ENCODE data around the gene PSEN1.
A peak's percentile ranks its signal among the peaks of the same experiment; 100 is the strongest.

The PSEN1 gene

GRCh38 chr14:73244541-73245290, 108.4 kb downstream of the PSEN1 start:
- no peak overlapping the region for H3K4me3 ChIP-seq (IDR thresholded peaks at IDR 0.05; ENCODE audit: insufficient read depth, low read depth, low read length)
- no peaks in the 10 kb centered on the region for H3K27me3 ChIP-seq (ENCODE audit: insufficient read depth, low read depth)
- no peak overlapping the region for H3K27ac ChIP-seq
- no peak for TF ChIP-seq CTCF (conservative IDR thresholded peaks at IDR 0.05; ENCODE audit: low read depth, low read length)
- H3K4me1 ChIP-seq (ENCODE audit: low read depth, poor library complexity, severe bottlenecking) = no peaks in the 10 kb centered on the region
- no peak overlapping the region; the same call in 1 of the 2 replicates for H3K4me2 ChIP-seq
- no peaks in the 10 kb centered on the region for H4K20me1 ChIP-seq (ENCODE audit: insufficient read depth)
- no peaks in the 10 kb centered on the region for H3K36me3 ChIP-seq (ENCODE audit: insufficient read depth)
- no peak overlapping the region for H3K9ac ChIP-seq
- no peak overlapping the region for H2AFZ ChIP-seq (ENCODE audit: low read depth)
- H3K79me2 ChIP-seq (ENCODE audit: insufficient read depth, low read depth) = no peaks in the 10 kb centered on the region

DNA sequence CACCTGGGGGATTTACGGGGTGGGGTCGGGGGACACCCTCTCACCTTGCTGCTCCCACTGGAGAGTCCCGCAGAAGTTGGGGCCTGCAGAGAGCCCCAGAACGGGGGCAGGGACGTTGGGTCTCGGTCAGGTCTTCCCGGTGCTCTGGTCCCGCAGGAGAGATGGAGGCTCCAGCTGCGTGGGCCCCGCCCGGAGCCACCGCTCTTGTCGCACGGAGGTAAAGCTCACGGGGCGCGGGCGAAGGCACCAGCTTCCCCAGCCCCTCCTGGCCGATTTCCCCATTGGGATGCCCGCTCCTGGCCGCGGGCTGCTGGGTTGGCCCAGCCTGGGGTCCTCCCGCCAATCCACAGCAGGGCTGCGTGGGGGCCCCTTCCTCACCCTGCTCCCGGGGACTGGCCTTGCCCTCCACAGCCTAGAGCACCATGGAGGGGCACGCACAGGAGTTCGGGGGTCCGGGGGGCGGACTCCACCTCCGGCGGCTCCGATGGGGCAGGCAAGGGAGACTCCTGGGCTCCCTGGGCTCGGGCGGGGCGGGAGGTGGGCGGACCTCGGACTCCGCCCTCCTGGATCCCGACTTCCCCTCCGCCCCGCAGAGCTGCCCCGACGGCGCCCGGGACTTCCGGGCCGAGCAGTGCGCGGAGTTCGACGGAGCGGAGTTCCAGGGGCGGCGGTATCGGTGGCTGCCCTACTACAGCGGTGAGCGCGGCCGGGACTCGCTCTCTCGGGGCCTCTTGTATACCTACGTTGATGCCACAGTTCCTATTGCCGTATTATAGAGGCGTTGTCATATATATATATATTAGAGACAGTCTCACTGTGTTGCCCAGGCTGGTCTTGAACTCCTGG, 109.4 kb downstream of the PSEN1 start:
- no peak overlapping the region for H3K4me3 ChIP-seq (IDR thresholded peaks at IDR 0.05; ENCODE audit: insufficient read depth, low read depth, low read length)
- H3K27ac ChIP-seq = no peak overlapping the region

DNA sequence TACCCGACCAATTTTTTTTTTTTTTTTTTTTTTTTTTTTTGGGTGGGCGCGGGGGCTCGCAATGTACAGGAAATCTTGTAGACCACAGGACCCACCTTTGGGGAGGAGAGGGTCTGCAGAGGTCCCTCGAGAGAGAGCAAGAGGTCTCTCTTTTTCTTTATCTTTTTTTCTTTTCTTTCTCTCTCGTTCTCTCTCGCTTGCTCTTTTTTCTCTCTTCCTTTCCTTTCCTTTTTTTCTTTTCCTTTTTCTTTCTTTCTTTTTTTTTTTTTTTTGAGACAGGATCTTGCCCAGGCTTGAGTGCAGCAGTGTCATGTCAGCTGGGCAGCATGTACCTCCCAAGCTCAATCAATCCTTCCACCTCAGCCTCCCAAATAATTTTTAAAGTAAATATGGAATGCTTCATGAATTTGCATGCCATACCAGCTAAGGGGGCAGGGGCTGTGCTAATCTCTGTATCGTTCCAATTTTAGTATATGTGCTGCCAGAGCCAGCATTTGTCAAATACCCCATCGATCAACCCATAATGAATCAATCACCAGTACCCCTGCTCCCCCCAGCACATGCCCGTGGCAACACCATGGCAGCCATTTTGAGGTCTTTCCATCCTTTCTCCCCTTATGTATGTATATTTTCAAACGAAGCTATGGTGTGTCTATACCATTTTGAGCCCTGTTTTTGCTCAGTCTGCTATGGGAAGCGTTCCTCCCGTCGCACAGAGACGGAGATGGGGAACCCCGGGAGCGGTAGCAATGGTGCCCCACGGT, 110.3 kb downstream of the PSEN1 start:
- Histone ChIP-seq H3K27ac (no peak overlapping the region), H3K36me3 (ENCODE audit: insufficient read depth) (no peaks in the 10 kb centered on the region), H3K27me3 (ENCODE audit: insufficient read depth, low read depth) (no peaks in the 10 kb centered on the region), H2AFZ (ENCODE audit: low read depth) (peak overlapping the region; percentile 72), H3K79me2 (ENCODE audit: insufficient read depth, low read depth) (no peaks in the 10 kb centered on the region), H3K9ac (peak overlapping the region; percentile 37; the same call in 1 of the 2 replicates), H3K4me3 (IDR thresholded peaks at IDR 0.05; ENCODE audit: insufficient read depth, low read depth, low read length) (no peak overlapping the region), H3K4me1 (ENCODE audit: low read depth, poor library complexity, severe bottlenecking) (no peaks in the 10 kb centered on the region), H3K4me2 (peak overlapping the region; percentile 48), H4K20me1 (ENCODE audit: insufficient read depth) (no peaks in the 10 kb centered on the region)
- no peak for TF ChIP-seq CTCF (conservative IDR thresholded peaks at IDR 0.05; ENCODE audit: low read depth, low read length)

More for the DNA sequence above, 109.4 kb downstream of the PSEN1 start:
- Histone ChIP-seq H3K36me3 (ENCODE audit: insufficient read depth) (no peaks in the 10 kb centered on the region), H3K79me2 (ENCODE audit: insufficient read depth, low read depth) (no peaks in the 10 kb centered on the region), H4K20me1 (ENCODE audit: insufficient read depth) (no peaks in the 10 kb centered on the region), H3K4me2 (peak overlapping the region; percentile 48), H3K4me1 (ENCODE audit: low read depth, poor library complexity, severe bottlenecking) (no peaks in the 10 kb centered on the region), H2AFZ (ENCODE audit: low read depth) (peak overlapping the region; percentile 72), H3K27me3 (ENCODE audit: insufficient read depth, low read depth) (no peaks in the 10 kb centered on the region), H3K9ac (peak overlapping the region; percentile 37; the same call in 1 of the 2 replicates)
- TF ChIP-seq CTCF (conservative IDR thresholded peaks at IDR 0.05; ENCODE audit: low read depth, low read length) = no peak

DNA sequence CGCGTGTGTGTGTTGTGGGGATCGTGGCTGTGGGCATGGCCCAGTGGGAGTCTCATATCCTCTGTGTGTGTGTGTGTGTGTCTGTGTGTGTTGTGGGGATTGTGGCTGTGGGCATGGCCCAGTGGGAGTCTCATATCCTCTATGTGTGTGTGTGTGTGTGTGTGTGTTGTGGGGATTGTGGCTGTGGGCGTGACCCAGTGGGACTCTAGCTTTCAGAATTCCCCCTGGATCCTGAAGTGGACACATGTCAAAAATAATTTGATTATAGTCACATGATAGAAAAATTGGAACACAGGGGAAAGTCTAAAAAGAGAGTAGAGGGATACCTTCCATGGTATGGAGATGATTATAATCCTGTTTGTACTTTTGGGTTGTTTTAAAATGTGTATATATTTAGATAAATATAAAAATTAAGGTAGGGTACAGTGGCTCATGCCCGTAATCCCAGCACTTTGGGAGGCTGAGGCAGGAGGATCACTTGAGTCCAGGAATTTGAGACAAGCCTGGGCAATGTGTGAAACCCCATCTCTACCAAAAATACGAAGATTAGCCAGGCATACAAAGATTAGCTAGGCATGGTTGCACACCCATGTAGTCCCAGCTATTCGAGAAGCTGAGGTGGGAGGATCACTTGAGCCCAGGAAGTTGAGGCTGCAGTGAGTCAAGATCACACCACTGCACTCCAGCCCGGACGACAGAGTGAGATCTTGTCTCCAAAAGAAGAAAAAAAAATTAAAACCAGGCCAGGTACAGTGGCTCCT, 112.0 kb downstream of the PSEN1 start:
- no peaks in the 10 kb centered on the region for H3K36me3 ChIP-seq (ENCODE audit: insufficient read depth)
- TF ChIP-seq CTCF (conservative IDR thresholded peaks at IDR 0.05; ENCODE audit: low read depth, low read length) = no peak
- H3K27ac ChIP-seq = no peak overlapping the region
- H3K9ac ChIP-seq = no peak overlapping the region
- H4K20me1 ChIP-seq (ENCODE audit: insufficient read depth) = no peaks in the 10 kb centered on the region
- no peak overlapping the region for H2AFZ ChIP-seq (ENCODE audit: low read depth)
- no peaks in the 10 kb centered on the region for H3K27me3 ChIP-seq (ENCODE audit: insufficient read depth, low read depth)
- H3K4me1 ChIP-seq (ENCODE audit: low read depth, poor library complexity, severe bottlenecking) = no peaks in the 10 kb centered on the region
- no peak overlapping the region for H3K4me3 ChIP-seq (IDR thresholded peaks at IDR 0.05; ENCODE audit: insufficient read depth, low read depth, low read length)
- H3K4me2 ChIP-seq = no peak overlapping the region
- no peaks in the 10 kb centered on the region for H3K79me2 ChIP-seq (ENCODE audit: insufficient read depth, low read depth)
